ENCODE measurements around the gene POLR2E. TPM values are rescaled to one million over a fixed set of nuclear protein-coding genes. Genes with fewer than 3 reads are reported as not detected.

POLR2E gene
- total and polyA plus RNA-seq, 2 of the 13 experiments (the other 11 are each of a cell fraction or from before 2014, with no cell fraction given), result 140 to 272 TPM

- TF ChIP-seq, protein P1, sequence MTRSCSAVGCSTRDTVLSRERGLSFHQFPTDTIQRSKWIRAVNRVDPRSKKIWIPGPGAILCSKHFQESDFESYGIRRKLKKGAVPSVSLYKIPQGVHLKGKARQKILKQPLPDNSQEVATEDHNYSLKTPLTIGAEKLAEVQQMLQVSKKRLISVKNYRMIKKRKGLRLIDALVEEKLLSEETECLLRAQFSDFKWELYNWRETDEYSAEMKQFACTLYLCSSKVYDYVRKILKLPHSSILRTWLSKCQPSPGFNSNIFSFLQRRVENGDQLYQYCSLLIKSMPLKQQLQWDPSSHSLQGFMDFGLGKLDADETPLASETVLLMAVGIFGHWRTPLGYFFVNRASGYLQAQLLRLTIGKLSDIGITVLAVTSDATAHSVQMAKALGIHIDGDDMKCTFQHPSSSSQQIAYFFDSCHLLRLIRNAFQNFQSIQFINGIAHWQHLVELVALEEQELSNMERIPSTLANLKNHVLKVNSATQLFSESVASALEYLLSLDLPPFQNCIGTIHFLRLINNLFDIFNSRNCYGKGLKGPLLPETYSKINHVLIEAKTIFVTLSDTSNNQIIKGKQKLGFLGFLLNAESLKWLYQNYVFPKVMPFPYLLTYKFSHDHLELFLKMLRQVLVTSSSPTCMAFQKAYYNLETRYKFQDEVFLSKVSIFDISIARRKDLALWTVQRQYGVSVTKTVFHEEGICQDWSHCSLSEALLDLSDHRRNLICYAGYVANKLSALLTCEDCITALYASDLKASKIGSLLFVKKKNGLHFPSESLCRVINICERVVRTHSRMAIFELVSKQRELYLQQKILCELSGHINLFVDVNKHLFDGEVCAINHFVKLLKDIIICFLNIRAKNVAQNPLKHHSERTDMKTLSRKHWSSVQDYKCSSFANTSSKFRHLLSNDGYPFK (CRISPR knock-in tag; IDR thresholded peaks at IDR 0.05; ENCODE audit: borderline replicate concordance), result peak; percentile 1; the same call in 1 of the 2 replicates
- no peak for TF ChIP-seq ZNF562 (CRISPR knock-in tag; IDR thresholded peaks at IDR 0.05; ENCODE audit: borderline replicate concordance)
- TF ChIP-seq ZFYVE20 (CRISPR knock-in tag; IDR thresholded peaks at IDR 0.05; ENCODE audit: borderline replicate concordance, low read depth), result no peak
- TF ChIP-seq ZNF891 (CRISPR knock-in tag; IDR thresholded peaks at IDR 0.05), result no peak
- no peak for TF ChIP-seq FOXA3 (CRISPR knock-in tag; IDR thresholded peaks at IDR 0.05)
- TF ChIP-seq, protein P2, sequence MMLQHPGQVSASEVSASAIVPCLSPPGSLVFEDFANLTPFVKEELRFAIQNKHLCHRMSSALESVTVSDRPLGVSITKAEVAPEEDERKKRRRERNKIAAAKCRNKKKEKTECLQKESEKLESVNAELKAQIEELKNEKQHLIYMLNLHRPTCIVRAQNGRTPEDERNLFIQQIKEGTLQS (CRISPR knock-in tag; IDR thresholded peaks at IDR 0.05), result peak; percentile 90
- 0 out of 2 replicates have a peak, but pooled peaks have one; percentile 24 for TF ChIP-seq NR2F2 (IDR thresholded peaks at IDR 0.05; ENCODE audit: borderline replicate concordance, low read depth)
- no peak for TF ChIP-seq ZNF766 (CRISPR knock-in tag; IDR thresholded peaks at IDR 0.05; ENCODE audit: borderline replicate concordance)
- peak; percentile 43; the same call in 1 of the 2 replicates for TF ChIP-seq ARID5B (CRISPR knock-in tag; IDR thresholded peaks at IDR 0.05)
- TF ChIP-seq ZNF382 (CRISPR knock-in tag; IDR thresholded peaks at IDR 0.05; ENCODE audit: borderline replicate concordance), result no peak
- peak; percentile 53; the same call in 1 of the 2 replicates for TF ChIP-seq KDM6A (CRISPR knock-in tag; IDR thresholded peaks at IDR 0.05; ENCODE audit: low read depth)
- TF ChIP-seq AGO1 (IDR thresholded peaks at IDR 0.05; ENCODE audit: low read depth, low read length, poor library complexity, severe bottlenecking), result no peak
- 0 out of 2 replicates have a peak, but pooled peaks have one; percentile 8 for TF ChIP-seq ZBTB33 (CRISPR knock-in tag; IDR thresholded peaks at IDR 0.05)
- TF ChIP-seq SOX13 (IDR thresholded peaks at IDR 0.05), result no peak
- peak in 1 of 2 experiments; percentile 35; a peak in 1 of 4 replicates for TF ChIP-seq SOX13 (CRISPR knock-in tag; conservative IDR thresholded peaks at IDR 0.05 in 1 of 2, IDR thresholded peaks at IDR 0.05 in 1 of 2)
- no peak; the same call in 1 of the 2 replicates for TF ChIP-seq KDM4B (CRISPR knock-in tag; IDR thresholded peaks at IDR 0.05)
Observed at GRCh38 chr19:1102407-1103131, 7.4 kb upstream of the POLR2E start (continued).
